H1 (cell line): Measurements from ENCODE around the gene DPP4. TPM values are rescaled to one million over a fixed set of nuclear protein-coding genes. Genes with fewer than 3 reads are reported as not detected.

Source experiments
- CTCF ChIA-PET: fragments of 300-600 bp; sonication (Branson Sonifier 250); formaldehyde crosslinking; loops from one replicate; lab custom pipeline; 2021; ENCODE audit not compliant: partially characterized antibody; lab: Charles Lee
- POLR2A ChIA-PET: fragments of 300-600 bp; sonication (Branson Sonifier 250); formaldehyde crosslinking; loops from one replicate; lab custom pipeline; 2021; ENCODE audit warnings: inconsistent platforms; ENCODE audit not compliant: partially characterized antibody; lab: Charles Lee
- DNase-seq, 2 experiments: peaks; one replicate each; pipeline versions ENCODE4 v3.0.0 to v3.0.0-alpha.2; 2010 to 2022; ENCODE audit warnings: low spot score in 2 of 2, low read depth in 1 of 2, mixed read lengths in 1 of 2
- FAIRE-seq: peaks from 2 replicates; lab custom pipeline; 2011; peaks lifted over from hg19 to GRCh38; lab: Jason Lieb, UNC
- H2AFZ ChIP-seq: 2 replicates; pipeline ENCODE4 v1.8.1; 2012; ENCODE audit warnings: low read length, inconsistent platforms
- H2AK5ac ChIP-seq: 2 replicates; pipeline ENCODE4 v1.6.1; 2013; ENCODE audit warnings: low read depth, low read length
- H2BK120ac ChIP-seq: replicated peaks from 2 replicates; pipeline ENCODE3; 2013; ENCODE audit warnings: low read depth, low read length, inconsistent platforms
- H2BK12ac ChIP-seq: 2 replicates; pipeline ENCODE4 v1.6.1; 2013; ENCODE audit warnings: low read depth, low read length
- H2BK15ac ChIP-seq: 2 replicates; pipeline ENCODE4 v1.6.1; 2013; ENCODE audit warnings: low read length
- H2BK20ac ChIP-seq: 2 replicates; pipeline ENCODE4 v1.6.1; 2013; ENCODE audit warnings: low read length
- H2BK5ac ChIP-seq: 2 replicates; pipeline ENCODE4 v1.6.1; 2013; ENCODE audit warnings: low read depth, low read length
- H3K14ac ChIP-seq: 2 replicates; pipeline ENCODE4 v1.6.1; 2013; ENCODE audit warnings: inconsistent platforms; ENCODE audit not compliant: insufficient read length
- H3K18ac ChIP-seq: 2 replicates; pipeline ENCODE4 v1.6.1; 2013; ENCODE audit warnings: low read length; ENCODE audit errors: extremely low read depth
- H3K23ac ChIP-seq: 2 replicates; pipeline ENCODE4 v1.6.1; 2013; ENCODE audit warnings: inconsistent platforms; ENCODE audit not compliant: insufficient read length
- H3K23me2 ChIP-seq: 2 replicates; pipeline ENCODE4 v1.6.1; 2013; ENCODE audit warnings: low read depth, low read length
- H3K27ac ChIP-seq: 2 replicates; pipeline ENCODE4 v1.6.1; 2011; ENCODE audit warnings: low read depth, low read length, inconsistent platforms
- H3K27me3 ChIP-seq, 4 experiments: replicated peaks in 1 of 4; 1 replicate in 1 of 4; 2 replicates in 3 of 4; pipeline versions ENCODE4 v1.6.1 to v1.8.1; 2011 to 2013; ENCODE audit warnings: low read length in 3 of 4, mild to moderate bottlenecking in 3 of 4, inconsistent platforms in 2 of 4, mixed read lengths in 2 of 4, moderate library complexity in 1 of 4; ENCODE audit not compliant: control insufficient read depth in 3 of 4, insufficient read depth in 3 of 4; ENCODE audit errors: extremely low read depth in 1 of 4
- H3K36me3 ChIP-seq, 4 experiments: 2 replicates each; pipeline versions ENCODE4 v1.6.1 to v1.8.1; 2011 to 2013; ENCODE audit warnings: mild to moderate bottlenecking in 4 of 4, low read length in 3 of 4, moderate library complexity in 2 of 4, control low read depth in 1 of 4, inconsistent platforms in 1 of 4; ENCODE audit not compliant: insufficient read depth in 4 of 4, control insufficient read depth in 2 of 4
- H3K4ac ChIP-seq: replicated peaks from 2 replicates; pipeline ENCODE3; 2013; ENCODE audit warnings: low read length, low read depth, mixed read lengths, inconsistent platforms; ENCODE audit not compliant: insufficient read length
- H3K4me1 ChIP-seq, 4 experiments: replicated peaks in 1 of 4; 1 replicate in 1 of 4; 2 replicates in 3 of 4; pipeline versions ENCODE4 v1.6.1 to v1.8.1; 2011 to 2013; ENCODE audit warnings: low read length in 3 of 4, inconsistent platforms in 2 of 4, mixed read lengths in 1 of 4; ENCODE audit not compliant: insufficient read depth in 4 of 4, control insufficient read depth in 3 of 4
- H3K4me2 ChIP-seq, 2 experiments: 2 replicates each; pipeline versions ENCODE4 v1.6.1 to v1.8.1; 2011 to 2013; ENCODE audit warnings: low read depth in 2 of 2, low read length in 2 of 2, control low read depth in 1 of 2, inconsistent platforms in 1 of 2, mild to moderate bottlenecking in 1 of 2; ENCODE audit not compliant: insufficient read depth in 1 of 2
- H3K4me3 ChIP-seq, 4 experiments: fragments of 200-600, 300-600 bp in 1 of 4; sonication (generic), shearing (Covaris generic), sonication (Bioruptor Twin) in 1 of 4; 2 replicates each; pipeline versions ENCODE4 v1.5.1 to v1.8.1; 2011 to 2016; ENCODE audit warnings: low read length in 4 of 4, low read depth in 3 of 4, control low read depth in 2 of 4, inconsistent platforms in 2 of 4, mild to moderate bottlenecking in 2 of 4, mixed read lengths in 1 of 4, moderate library complexity in 1 of 4; ENCODE audit not compliant: insufficient read depth in 2 of 4; ENCODE audit errors: extremely low read depth in 1 of 4
- H3K56ac ChIP-seq: replicated peaks from 2 replicates; pipeline ENCODE3; 2013; ENCODE audit warnings: low read depth, mild to moderate bottlenecking, mixed read lengths, low read length, inconsistent platforms; ENCODE audit not compliant: insufficient read length
- H3K79me1 ChIP-seq: 2 replicates; pipeline ENCODE4 v1.6.1; 2013; ENCODE audit warnings: low read depth, low read length, control low read depth
- H3K79me2 ChIP-seq, 2 experiments: 2 replicates each; pipeline versions ENCODE4 v1.6.1 to v1.8.1; 2012 to 2013; ENCODE audit warnings: low read length in 2 of 2, mild to moderate bottlenecking in 2 of 2, inconsistent platforms in 1 of 2; ENCODE audit not compliant: insufficient read depth in 2 of 2, control insufficient read depth in 1 of 2
- H3K9ac ChIP-seq, 4 experiments: replicated peaks in 1 of 4; 1 replicate in 1 of 4; 2 replicates in 3 of 4; pipeline versions ENCODE4 v1.6.1 to v1.8.1; 2011 to 2013; ENCODE audit warnings: low read depth in 3 of 4, low read length in 3 of 4, control low read depth in 2 of 4, mild to moderate bottlenecking in 2 of 4, moderate library complexity in 2 of 4, inconsistent platforms in 1 of 4; ENCODE audit errors: extremely low read depth in 1 of 4
- H3K9me3 ChIP-seq, 2 experiments: 2 replicates each; pipeline versions ENCODE4 v1.6.1 to v1.8.1; 2012 to 2013; ENCODE audit warnings: mild to moderate bottlenecking in 2 of 2, moderate library complexity in 2 of 2, control low read depth in 1 of 2, inconsistent platforms in 1 of 2, low read depth in 1 of 2, low read length in 1 of 2, mixed read lengths in 1 of 2; ENCODE audit not compliant: insufficient read depth in 2 of 2
- H4K20me1 ChIP-seq, 2 experiments: replicated peaks in 1 of 2; 2 replicates each; pipeline versions ENCODE3 to v1.8.1; 2011 to 2013; ENCODE audit warnings: inconsistent platforms in 2 of 2, low read length in 2 of 2, mild to moderate bottlenecking in 1 of 2; ENCODE audit not compliant: insufficient read depth in 2 of 2, control insufficient read depth in 1 of 2
- H4K5ac ChIP-seq: 2 replicates; pipeline ENCODE4 v1.6.1; 2013; ENCODE audit warnings: low read length, low read depth, mixed read lengths, inconsistent platforms; ENCODE audit not compliant: insufficient read length
- H4K8ac ChIP-seq: 2 replicates; pipeline ENCODE4 v1.8.0; 2013; ENCODE audit warnings: mild to moderate bottlenecking, moderate library complexity, low read length, inconsistent platforms; ENCODE audit not compliant: insufficient read depth; ENCODE audit errors: extremely low read depth
- H4K91ac ChIP-seq: replicated peaks from 2 replicates; pipeline ENCODE3; 2013; ENCODE audit warnings: low read length, mixed read lengths, inconsistent platforms; ENCODE audit not compliant: insufficient read length
- CREB1 ChIP-seq: IDR thresholded peaks from 2 replicates; pipeline ENCODE4 v1.6.1; 2012; ENCODE audit warnings: inconsistent platforms
- EP300 ChIP-seq, 2 experiments: IDR thresholded peaks; 1 replicate in 1 of 2; 2 replicates in 1 of 2; pipeline ENCODE4 v1.6.1; 2011 to 2012; ENCODE audit warnings: low read depth in 2 of 2, low read length in 2 of 2, mild to moderate bottlenecking in 2 of 2, borderline replicate concordance in 1 of 2, inconsistent platforms in 1 of 2, moderate library complexity in 1 of 2
- FOSL1 ChIP-seq: IDR thresholded peaks from 2 replicates; pipeline ENCODE4 v1.6.1; 2011; ENCODE audit warnings: mild to moderate bottlenecking, low read depth, low read length, moderate library complexity; ENCODE audit not compliant: insufficient read depth
- JUND ChIP-seq: IDR thresholded peaks from 2 replicates; pipeline ENCODE4 v1.6.1; 2011; ENCODE audit warnings: mild to moderate bottlenecking, improper control_type of control experiment, low read length
- KDM4A ChIP-seq: IDR thresholded peaks from one replicate; pipeline ENCODE4 v1.7.1; 2012; ENCODE audit warnings: low read depth, mild to moderate bottlenecking, moderate library complexity, low read length, inconsistent platforms; ENCODE audit not compliant: severe bottlenecking
- KDM5A ChIP-seq: fragments of 200-600 bp; IDR thresholded peaks from 2 replicates; pipeline ENCODE4 v1.7.1; 2012; ENCODE audit warnings: mild to moderate bottlenecking, low read length, inconsistent platforms, mixed read lengths
- MAFK ChIP-seq: IDR thresholded peaks from 2 replicates; pipeline ENCODE4 v1.6.1; 2012; ENCODE audit warnings: low read depth, mild to moderate bottlenecking, improper control_type of control experiment, low read length
- NANOG ChIP-seq: IDR thresholded peaks from 2 replicates; pipeline ENCODE4 v1.6.1; 2011; ENCODE audit warnings: low read length, low read depth, mild to moderate bottlenecking, inconsistent platforms; ENCODE audit not compliant: insufficient read depth, poor library complexity, severe bottlenecking
- NRF1 ChIP-seq: IDR thresholded peaks from 2 replicates; pipeline ENCODE4 v1.6.1; 2011; ENCODE audit warnings: mild to moderate bottlenecking, low read depth, low read length, improper control_type of control experiment
- RAD21 ChIP-seq, 2 experiments: IDR thresholded peaks in 1 of 2; conservative IDR thresholded peaks in 1 of 2; 2 replicates each; pipeline ENCODE4 v1.6.1; 2011; ENCODE audit warnings: low read depth in 2 of 2, low read length in 2 of 2, improper control_type of control experiment in 1 of 2, inconsistent platforms in 1 of 2, mild to moderate bottlenecking in 1 of 2, moderate library complexity in 1 of 2
- SIX5 ChIP-seq: IDR thresholded peaks from 2 replicates; pipeline ENCODE4 v1.6.1; 2011; ENCODE audit warnings: mild to moderate bottlenecking, low read depth, low read length
- TAF1 ChIP-seq: IDR thresholded peaks from 2 replicates; pipeline ENCODE4 v1.6.1; 2011; ENCODE audit warnings: mild to moderate bottlenecking, low read depth, low read length
- TAF7 ChIP-seq: optimal IDR thresholded peaks from 2 replicates; pipeline ENCODE3; 2011; ENCODE audit warnings: low read depth, mild to moderate bottlenecking, inconsistent platforms, low read length, moderate library complexity, borderline replicate concordance
- YY1 ChIP-seq: IDR thresholded peaks from 2 replicates; pipeline ENCODE4 v1.6.1; 2011; ENCODE audit warnings: low read depth, mild to moderate bottlenecking, low read length
- ZNF274 ChIP-seq: IDR thresholded peaks from 2 replicates; pipeline ENCODE4 v1.7.0; 2012; ENCODE audit warnings: low read length, borderline replicate concordance; ENCODE audit errors: extremely low read depth
- WGBS, 2 experiments: shearing (Covaris generic) in 1 of 2; methylation state at CpG; one replicate each; pipeline versions ENCODE4 v1.1.6 to v1.1.7; 2013 to 2015; ENCODE audit warnings: low lambda C conversion rate in 2 of 2, mixed read lengths in 2 of 2, inconsistent platforms in 1 of 2, low coverage in 1 of 2, missing lambda C conversion rate in 1 of 2; ENCODE audit not compliant: insufficient replicate concordance in 2 of 2, insufficient coverage in 1 of 2, insufficient read length in 1 of 2; ENCODE audit errors: extremely low coverage in 1 of 2, missing lambda C conversion rate in 1 of 2; 5-methylcytosine and 5-hydroxymethylcytosine counted together
- polyA plus RNA-seq, 7 experiments: library from polyadenylated mRNA; depleted of rRNA in 3 of 7; stranded (reverse) in 5 of 7; unstranded in 2 of 7; fragments of >200 nt in 5 of 7; fragments of 200-250 nt in 2 of 7; gene quantifications; 1 replicate in 5 of 7; 2 replicates in 1 of 7; 4 replicates in 1 of 7; pipeline versions ENCODE4 v1.2.1 to v1.2.3, GENCODE V29; 2011 to 2013; ENCODE audit warnings: missing spikeins in 2 of 7, mixed read lengths in 2 of 7
- total RNA-seq: library from RNA; stranded (reverse); fragmentation: NEBNext Ultra II Directional; extraction: Animal tissue kit (Norgen Biotek cat#: 25700); gene quantifications from 2 replicates; pipeline ENCODE4 v1.2.1, GENCODE V29; 2021

Gene DPP4
- total and polyA plus RNA-seq, 2 of the 8 experiments (the other 6 are each of a cell fraction or from before 2014, with no cell fraction given), result 1.3 to 3.1 TPM

DNA sequence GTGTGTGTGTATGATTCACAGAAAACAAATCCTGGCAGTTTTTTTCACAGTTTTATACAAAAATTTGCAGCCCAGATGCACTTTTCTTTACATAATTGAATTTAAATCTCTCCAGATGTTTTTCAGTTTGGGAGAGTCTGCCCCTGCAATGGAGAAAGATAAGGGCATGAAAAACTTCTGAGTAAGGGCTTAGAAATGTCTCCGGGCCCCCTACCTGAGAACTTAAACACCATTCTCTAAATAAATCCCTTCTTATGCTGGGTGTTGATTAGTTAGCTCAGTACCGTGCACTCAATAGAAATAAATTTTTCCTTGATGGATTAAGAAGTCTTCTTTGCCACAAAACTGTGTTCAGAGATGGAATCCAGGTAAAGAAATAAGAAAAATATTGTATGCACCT is 64.5 kb downstream of the DPP4 start:
- no peak overlapping the region for H4K5ac ChIP-seq
- no peaks in the 10 kb centered on the region for H3K27me3 ChIP-seq
- H3K4me1 ChIP-seq, result no peaks in the 10 kb centered on the region
- ChIA-PET POLR2A (no interaction called here), CTCF (interaction anchor here (0.7 to 0.9 kb wide), 3 partner anchors 11 to 115 kb away, joined by 3 read pairs; no protein-coding TSS in a partner anchor)
- no peaks in the 10 kb centered on the region for H4K20me1 ChIP-seq
- no peak overlapping the region for H3K23ac ChIP-seq
- no peaks in the 10 kb centered on the region for H3K79me1 ChIP-seq
- FAIRE-seq (no peak), DNase-seq (no peak)
- H2AK5ac ChIP-seq, result no peak overlapping the region
- no peak overlapping the region for H2BK15ac ChIP-seq
- no peaks in the 10 kb centered on the region for H3K79me2 ChIP-seq
- no peaks in the 10 kb centered on the region for H3K9me3 ChIP-seq
- no peak overlapping the region for H2BK12ac ChIP-seq
- no peak overlapping the region for H2BK120ac ChIP-seq
- H3K4ac ChIP-seq, result no peak overlapping the region
- no peak overlapping the region for H3K18ac ChIP-seq
- no peak overlapping the region for H2BK5ac ChIP-seq
- WGBS, 2 experiments, result 5% methylated on average over 2 of the region's 2 CpGs; no CpG with 5 or more reads in 1 of the 2 experiments
- H3K14ac ChIP-seq, result no peak overlapping the region
- H3K27ac ChIP-seq, result no peak overlapping the region
- no peak overlapping the region for H2BK20ac ChIP-seq
- H4K8ac ChIP-seq, result no peak overlapping the region
- H3K4me2 ChIP-seq, result no peak overlapping the region
- no peak overlapping the region for H4K91ac ChIP-seq
- no peaks in the 10 kb centered on the region for H3K36me3 ChIP-seq
- no peaks in the 10 kb centered on the region for H3K23me2 ChIP-seq
- H3K56ac ChIP-seq, result no peak overlapping the region
- H2AFZ ChIP-seq, result no peak overlapping the region
- no peak overlapping the region for H3K4me3 ChIP-seq
- H3K9ac ChIP-seq, result no peak overlapping the region
- TF ChIP-seq JUND (no peak), MAFK (no peak), CREB1 (no peak), TAF1 (no peak), YY1 (no peak), NANOG (no peak), NRF1 (no peak), FOSL1 (no peak), KDM4A (no peak), ZNF274 (no peak), SIX5 (no peak), RAD21 (IDR thresholded peaks at IDR 0.05 in 1 of 2, conservative IDR thresholded peaks at IDR 0.05 in 1 of 2; ENCODE audit: low read depth in 2 of 2, low read length in 2 of 2) (no peak), EP300 (IDR thresholded peaks at IDR 0.05; ENCODE audit: borderline replicate concordance in 1 of 2, low read depth in 2 of 2, low read length in 2 of 2) (no peak), TAF7 (no peak), KDM5A (no peak)
